ENCODE results near the gene PSMA4.

DNA sequence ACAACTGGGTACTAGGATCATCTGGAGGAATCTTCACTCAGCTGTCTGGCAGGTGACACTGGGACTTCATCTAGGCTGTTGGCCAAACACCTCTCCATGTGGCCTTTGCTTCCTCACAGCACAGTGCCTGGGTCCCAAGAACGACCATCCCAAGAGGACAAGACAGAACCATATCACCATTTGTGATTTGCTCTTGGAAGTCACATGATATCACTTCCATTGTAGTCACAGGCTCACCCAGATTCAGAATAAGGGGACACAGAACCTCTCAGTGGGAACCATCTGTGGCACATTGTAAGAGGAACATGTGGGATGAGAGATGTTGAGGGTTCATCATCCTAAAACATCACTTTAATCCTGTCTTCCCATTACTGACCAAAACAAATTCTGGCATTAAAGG lies 1.9 kb upstream of the PSMA4 start:
- TF ChIP-seq, protein P1, sequence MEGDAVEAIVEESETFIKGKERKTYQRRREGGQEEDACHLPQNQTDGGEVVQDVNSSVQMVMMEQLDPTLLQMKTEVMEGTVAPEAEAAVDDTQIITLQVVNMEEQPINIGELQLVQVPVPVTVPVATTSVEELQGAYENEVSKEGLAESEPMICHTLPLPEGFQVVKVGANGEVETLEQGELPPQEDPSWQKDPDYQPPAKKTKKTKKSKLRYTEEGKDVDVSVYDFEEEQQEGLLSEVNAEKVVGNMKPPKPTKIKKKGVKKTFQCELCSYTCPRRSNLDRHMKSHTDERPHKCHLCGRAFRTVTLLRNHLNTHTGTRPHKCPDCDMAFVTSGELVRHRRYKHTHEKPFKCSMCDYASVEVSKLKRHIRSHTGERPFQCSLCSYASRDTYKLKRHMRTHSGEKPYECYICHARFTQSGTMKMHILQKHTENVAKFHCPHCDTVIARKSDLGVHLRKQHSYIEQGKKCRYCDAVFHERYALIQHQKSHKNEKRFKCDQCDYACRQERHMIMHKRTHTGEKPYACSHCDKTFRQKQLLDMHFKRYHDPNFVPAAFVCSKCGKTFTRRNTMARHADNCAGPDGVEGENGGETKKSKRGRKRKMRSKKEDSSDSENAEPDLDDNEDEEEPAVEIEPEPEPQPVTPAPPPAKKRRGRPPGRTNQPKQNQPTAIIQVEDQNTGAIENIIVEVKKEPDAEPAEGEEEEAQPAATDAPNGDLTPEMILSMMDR (IDR thresholded peaks at IDR 0.05), result no peak
- TF ChIP-seq POLR2A (IDR thresholded peaks at IDR 0.05), result no peak

Data from Peyer's patch (tissue), 4 donors.